ENCODE measurements around the gene PHLDB1.

The PHLDB1 gene

GRCh38 chr11:118694185-118694584 is 86.8 kb downstream of the PHLDB1 start:
- no peaks in the 10 kb centered on the region; the same call in 1 of the 2 replicates for H3K27me3 ChIP-seq (ENCODE audit: insufficient read depth, low read length)
- H3K9me2 ChIP-seq (ENCODE audit: low read depth, low read length), result no peaks in the 10 kb centered on the region
- H3K79me2 ChIP-seq (ENCODE audit: insufficient read depth, low read length), result no peaks in the 10 kb centered on the region
- peaks cover 7% of the 10 kb centered on the region for H3K4me1 ChIP-seq (ENCODE audit: insufficient read depth, low read length, severe bottlenecking)
- H3K36me3 ChIP-seq (ENCODE audit: insufficient read depth, low read length), result no peaks in the 10 kb centered on the region; the same call in 1 of the 2 replicates
- TF ChIP-seq CTCF (IDR thresholded peaks at IDR 0.05; ENCODE audit: low read length), result no peak
- no peak for TF ChIP-seq EZH2 (IDR thresholded peaks at IDR 0.05; ENCODE audit: borderline replicate concordance, low read length)
- no peaks in the 10 kb centered on the region for H3F3A ChIP-seq (ENCODE audit: insufficient read depth, low read length)
- H3K9me3 ChIP-seq (ENCODE audit: low read length), result no peaks in the 10 kb centered on the region
- H3K4me3 ChIP-seq (ENCODE audit: low read depth, low read length, poor library complexity, severe bottlenecking), result no peak overlapping the region
- no peaks in the 10 kb centered on the region for H4K20me1 ChIP-seq (ENCODE audit: insufficient read depth, low read length)
- H3K4me2 ChIP-seq (ENCODE audit: low read length), result no peak overlapping the region
- H3K27ac ChIP-seq (ENCODE audit: low read depth, low read length, poor library complexity, severe bottlenecking), result no peak overlapping the region
- no peak overlapping the region for H2AFZ ChIP-seq (ENCODE audit: low read length)
- H3K9ac ChIP-seq (ENCODE audit: low read length), result no peak overlapping the region

GRCh38 chr11:118694771-118695170 is 87.4 kb downstream of the PHLDB1 start:
- H3K9me3 ChIP-seq (ENCODE audit: low read length), result no peaks in the 10 kb centered on the region
- H3K4me3 ChIP-seq (ENCODE audit: low read depth, low read length, poor library complexity, severe bottlenecking), result no peak overlapping the region
- no peaks in the 10 kb centered on the region for H3F3A ChIP-seq (ENCODE audit: insufficient read depth, low read length)
- H3K27me3 ChIP-seq (ENCODE audit: insufficient read depth, low read length), result no peaks in the 10 kb centered on the region; the same call in 1 of the 2 replicates
- no peak overlapping the region for H2AFZ ChIP-seq (ENCODE audit: low read length)
- no peaks in the 10 kb centered on the region for H3K79me2 ChIP-seq (ENCODE audit: insufficient read depth, low read length)
- no peak overlapping the region for H3K9ac ChIP-seq (ENCODE audit: low read length)
- peaks cover 10% of the 10 kb centered on the region for H3K4me1 ChIP-seq (ENCODE audit: insufficient read depth, low read length, severe bottlenecking)
- no peak overlapping the region for H3K4me2 ChIP-seq (ENCODE audit: low read length)
- no peaks in the 10 kb centered on the region; the same call in 1 of the 2 replicates for H3K36me3 ChIP-seq (ENCODE audit: insufficient read depth, low read length)
- no peak overlapping the region for H3K27ac ChIP-seq (ENCODE audit: low read depth, low read length, poor library complexity, severe bottlenecking)
- H3K9me2 ChIP-seq (ENCODE audit: low read depth, low read length), result no peaks in the 10 kb centered on the region
- H4K20me1 ChIP-seq (ENCODE audit: insufficient read depth, low read length), result no peaks in the 10 kb centered on the region
- TF ChIP-seq CTCF (IDR thresholded peaks at IDR 0.05; ENCODE audit: low read length) (no peak), EZH2 (IDR thresholded peaks at IDR 0.05; ENCODE audit: borderline replicate concordance, low read length) (no peak)

- Histone ChIP-seq H3K9ac (ENCODE audit: low read length) (no peak overlapping the region), H2AFZ (ENCODE audit: low read length) (no peak overlapping the region), H3K9me2 (ENCODE audit: low read depth, low read length) (no peaks in the 10 kb centered on the region), H3K9me3 (ENCODE audit: low read length) (no peaks in the 10 kb centered on the region), H3K4me2 (ENCODE audit: low read length) (no peak overlapping the region), H3K4me3 (ENCODE audit: low read depth, low read length, poor library complexity, severe bottlenecking) (no peak overlapping the region), H3K4me1 (ENCODE audit: insufficient read depth, low read length, severe bottlenecking) (peaks cover 14% of the 10 kb centered on the region), H3K36me3 (ENCODE audit: insufficient read depth, low read length) (no peaks in the 10 kb centered on the region; the same call in 1 of the 2 replicates), H3K79me2 (ENCODE audit: insufficient read depth, low read length) (no peaks in the 10 kb centered on the region), H3F3A (ENCODE audit: insufficient read depth, low read length) (no peaks in the 10 kb centered on the region), H4K20me1 (ENCODE audit: insufficient read depth, low read length) (no peaks in the 10 kb centered on the region), H3K27me3 (ENCODE audit: insufficient read depth, low read length) (no peaks in the 10 kb centered on the region; the same call in 1 of the 2 replicates), H3K27ac (ENCODE audit: low read depth, low read length, poor library complexity, severe bottlenecking) (no peak overlapping the region)
- TF ChIP-seq EZH2 (IDR thresholded peaks at IDR 0.05; ENCODE audit: borderline replicate concordance, low read length) (no peak), CTCF (IDR thresholded peaks at IDR 0.05; ENCODE audit: low read length) (no peak)
Measured at GRCh38 chr11:118696673-118697226, 89.3 kb downstream of the PHLDB1 start.

Measured in OCI-LY1 (cell line).